Lung (tissue), 12 donors: ENCODE data around the gene KCNN2. TPM values are rescaled to one million over a fixed set of nuclear protein-coding genes. Genes with fewer than 3 reads are reported as not detected.

ENCODE experiments used
- ATAC-seq: fragments of 200-7000 bp; cut with Tn5 transposase; one replicate; pipeline ENCODE4 v1.9.1; 2020; ENCODE audit warnings: moderate number of reproducible peaks; ENCODE audit not compliant: insufficient read depth, low FRiP score
- DNase-seq, 3 donors: peaks; one replicate each; pipeline ENCODE4 v3.0.0-alpha.2; 2013 to 2017
- H3K27ac ChIP-seq, 2 donors: one replicate each; pipeline ENCODE4 v1.5.1; 2013; ENCODE audit warnings: mild to moderate bottlenecking in 2 of 2, moderate library complexity in 2 of 2, control low read depth in 1 of 2, inconsistent platforms in 1 of 2, low read depth in 1 of 2, low read length in 1 of 2
- H3K27me3 ChIP-seq, 3 donors: one replicate each; pipeline ENCODE4 v1.5.1; 2013; ENCODE audit warnings: low read length in 2 of 3; ENCODE audit not compliant: control insufficient read depth in 3 of 3, insufficient read depth in 3 of 3
- H3K36me3 ChIP-seq, 4 donors: one replicate each; pipeline ENCODE4 v1.5.1; 2013; ENCODE audit warnings: low read length in 4 of 4, mild to moderate bottlenecking in 1 of 4, moderate library complexity in 1 of 4; ENCODE audit not compliant: control insufficient read depth in 4 of 4, insufficient read depth in 4 of 4
- H3K4me1 ChIP-seq, 5 donors: one replicate each; pipeline ENCODE4 v1.5.1; 2013; ENCODE audit warnings: low read length in 5 of 5, mild to moderate bottlenecking in 2 of 5, moderate library complexity in 1 of 5; ENCODE audit not compliant: control insufficient read depth in 5 of 5, insufficient read depth in 5 of 5
- H3K4me3 ChIP-seq: one replicate; pipeline ENCODE4 v1.5.1; 2013; ENCODE audit warnings: mild to moderate bottlenecking, control low read depth, moderate library complexity
- H3K9ac ChIP-seq, 2 donors: one replicate each; pipeline ENCODE4 v1.5.1; 2013; ENCODE audit warnings: low read length in 2 of 2, control low read depth in 1 of 2; ENCODE audit not compliant: insufficient read depth in 1 of 2
- H3K9me3 ChIP-seq, 4 donors: one replicate each; pipeline ENCODE4 v1.5.1; 2013; ENCODE audit warnings: low read length in 3 of 4, mild to moderate bottlenecking in 1 of 4, moderate library complexity in 1 of 4; ENCODE audit not compliant: control insufficient read depth in 4 of 4, insufficient read depth in 3 of 4
- WGBS, 2 donors: extraction: QIAGEN DNeasy Blood & Tissue Kit; methylation state at CpG; one replicate each; pipeline ENCODE4 v1.1.7; 2013; 5-methylcytosine and 5-hydroxymethylcytosine counted together
- polyA plus RNA-seq, 2 donors: library from polyadenylated mRNA; stranded (reverse); fragments of 200-250 nt; gene quantifications; one replicate each; pipeline ENCODE4 v1.2.1, GENCODE V29; 2013
- total RNA-seq, 2 donors: library from RNA; depleted of rRNA in 1 of 2; stranded (reverse); fragments of >200 nt in 1 of 2; gene quantifications; one replicate each; pipeline ENCODE4 v1.2.1, GENCODE V29; 2014 to 2021
- TF ChIP-seq, protein P1 (sequence below): IDR thresholded peaks from 2 replicates; pipeline ENCODE4 v1.5.1; 2012; ENCODE audit warnings: mild to moderate bottlenecking; ENCODE audit errors: control extremely low read depth, extremely low read depth
- donor health status: control.
- donor health status: control.
- donor health status: Bipolar disorder and iron deficiency.
- donor health status: healthy.
- donor health status: DM: yes; HTN: yes; CAD: no.

Gene KCNN2
- total and polyA plus RNA-seq, 4 donors, result 0.74 to 4.9 (median 2.4) TPM

GRCh38 chr5:114447084-114447773 is 85.4 kb downstream of the KCNN2 start:
- Histone ChIP-seq H3K4me1 (peaks cover 0 to 9% (median 1%) of the 10 kb centered on the region in 5 donors), H3K9ac (no peak overlapping the region), H3K27me3 (peaks cover 0 to 3% (median 0%) of the 10 kb centered on the region in 3 donors), H3K36me3 (no peaks in the 10 kb centered on the region), H3K9me3 (no peaks in the 10 kb centered on the region), H3K4me3 (no peak overlapping the region), H3K27ac (no peak overlapping the region)
- WGBS, 2 donors, result 74 to 77% methylated on average over 1 of the region's 1 CpG
- TF ChIP-seq, protein P1, sequence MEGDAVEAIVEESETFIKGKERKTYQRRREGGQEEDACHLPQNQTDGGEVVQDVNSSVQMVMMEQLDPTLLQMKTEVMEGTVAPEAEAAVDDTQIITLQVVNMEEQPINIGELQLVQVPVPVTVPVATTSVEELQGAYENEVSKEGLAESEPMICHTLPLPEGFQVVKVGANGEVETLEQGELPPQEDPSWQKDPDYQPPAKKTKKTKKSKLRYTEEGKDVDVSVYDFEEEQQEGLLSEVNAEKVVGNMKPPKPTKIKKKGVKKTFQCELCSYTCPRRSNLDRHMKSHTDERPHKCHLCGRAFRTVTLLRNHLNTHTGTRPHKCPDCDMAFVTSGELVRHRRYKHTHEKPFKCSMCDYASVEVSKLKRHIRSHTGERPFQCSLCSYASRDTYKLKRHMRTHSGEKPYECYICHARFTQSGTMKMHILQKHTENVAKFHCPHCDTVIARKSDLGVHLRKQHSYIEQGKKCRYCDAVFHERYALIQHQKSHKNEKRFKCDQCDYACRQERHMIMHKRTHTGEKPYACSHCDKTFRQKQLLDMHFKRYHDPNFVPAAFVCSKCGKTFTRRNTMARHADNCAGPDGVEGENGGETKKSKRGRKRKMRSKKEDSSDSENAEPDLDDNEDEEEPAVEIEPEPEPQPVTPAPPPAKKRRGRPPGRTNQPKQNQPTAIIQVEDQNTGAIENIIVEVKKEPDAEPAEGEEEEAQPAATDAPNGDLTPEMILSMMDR, result no peak
- ATAC-seq, result no peak
- no peak for DNase-seq

- Histone ChIP-seq H3K9ac (no peak overlapping the region), H3K4me3 (no peak overlapping the region), H3K27me3 (peaks cover 0 to 3% (median 0%) of the 10 kb centered on the region in 3 donors), H3K4me1 (peaks cover 0 to 9% (median 1%) of the 10 kb centered on the region in 5 donors), H3K36me3 (no peaks in the 10 kb centered on the region), H3K27ac (no peak overlapping the region), H3K9me3 (no peaks in the 10 kb centered on the region)
- TF ChIP-seq, protein P1, result no peak
- DNase-seq, result no peak
- ATAC-seq, result no peak
- 56 to 57% methylated on average over 4 of the region's 4 CpGs for WGBS, 2 donors
Measured at GRCh38 chr5:114448481-114448880, 86.6 kb downstream of the KCNN2 start.

GRCh38 chr5:114449860-114450421 is 88.1 kb downstream of the KCNN2 start:
- 6 to 7% methylated on average over 16 of the region's 16 CpGs for WGBS, 2 donors
- Histone ChIP-seq H3K9me3 (no peaks in the 10 kb centered on the region), H3K27ac (peak overlapping the region in 1 of 2 donors; percentile 41), H3K4me1 (peaks cover 0 to 9% (median 1%) of the 10 kb centered on the region in 5 donors), H3K4me3 (no peak overlapping the region), H3K27me3 (no peaks in the 10 kb centered on the region), H3K36me3 (no peaks in the 10 kb centered on the region), H3K9ac (no peak overlapping the region)
- DNase-seq, result peak; percentile 73 to 78 (median 73)
- peak; percentile 88 for ATAC-seq
- TF ChIP-seq, protein P1, result peak; percentile 48
